Upper lobe of left lung (tissue), 4 donors: ENCODE measurements around the gene GASK1A.

ENCODE experiments used
- CTCF ChIP-seq, 6 experiments: fragments of 450-650 bp in 4 of 6; fragments of 200-600 bp in 2 of 6; sonication (generic) in 2 of 6; IDR thresholded peaks; one replicate each; pipeline ENCODE4 v1.5.1; 2016 to 2019; ENCODE audit warnings: antibody characterized with exemption in 6 of 6
- POLR2A ChIP-seq, 4 donors: fragments of 450-650 bp; IDR thresholded peaks; one replicate each; pipeline ENCODE4 v1.5.1; 2016 to 2017; ENCODE audit warnings: antibody characterized with exemption in 4 of 4, mild to moderate bottlenecking in 2 of 4

DNA sequence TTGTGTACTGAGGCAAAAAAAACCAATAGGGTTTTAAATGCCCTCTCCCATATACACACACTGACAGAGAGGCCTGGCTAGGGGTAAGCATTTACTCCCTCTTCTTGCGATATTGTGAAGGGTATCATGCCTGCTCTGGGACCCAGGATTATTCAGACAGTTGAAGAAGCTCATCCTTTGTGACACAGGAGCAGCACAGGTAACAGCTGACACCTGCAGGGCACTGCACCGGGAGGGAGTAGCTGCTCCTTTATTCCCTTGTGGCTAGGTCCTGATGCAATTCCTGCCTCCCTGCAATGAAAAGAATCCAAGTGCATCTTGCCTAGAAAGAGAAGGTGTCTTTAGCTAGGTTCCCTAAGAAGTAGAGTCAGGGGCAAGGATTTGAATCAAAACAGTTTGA lies 103.3 kb downstream of the GASK1A start:
- TF ChIP-seq CTCF (IDR thresholded peaks at IDR 0.05) (no peak), POLR2A (IDR thresholded peaks at IDR 0.05) (no peak)
